T-cell (primary cell): ENCODE data around the gene SMARCC1. TPM values are rescaled to one million over a fixed set of nuclear protein-coding genes. Genes with fewer than 3 reads are reported as not detected.
A peak's percentile ranks its signal among the peaks of the same experiment; 100 is the strongest.

Experiments
- ATAC-seq, 4 experiments: fragments of 200-7000 bp in 3 of 4; fragments of 150-1000 bp in 1 of 4; cut with Tn5 transposase; replicated peaks in 1 of 4; 1 replicate in 3 of 4; 2 replicates in 1 of 4; pipeline ENCODE4 v1.10.0; 2021; ENCODE audit warnings: moderate library complexity in 3 of 4, mild to moderate bottlenecking in 2 of 4, moderate number of reproducible peaks in 1 of 4
- CTCF ChIA-PET, 2 donors: fragments of 300-600 bp; sonication (Branson Sonifier 250); formaldehyde crosslinking; loops; one replicate each; lab custom pipeline; 2022; ENCODE audit warnings: antibody characterized with exemption in 2 of 2; lab: Charles Lee
- POLR2A ChIA-PET, 2 donors: fragments of 300-600 bp; sonication (Branson Sonifier 250); formaldehyde crosslinking; loops; one replicate each; lab custom pipeline; 2022; ENCODE audit warnings: antibody characterized with exemption in 2 of 2; lab: Charles Lee
- DNase-seq, 35 experiments: peaks; one replicate each; pipeline versions ENCODE4 v3.0.0 to v3.0.0-alpha.2; 2013 to 2023
- H3K27ac ChIP-seq: one replicate; pipeline ENCODE4 v1.5.1; 2013; ENCODE audit warnings: low read length
- H3K27me3 ChIP-seq, 2 experiments: replicated peaks in 1 of 2; 1 replicate in 1 of 2; 2 replicates in 1 of 2; pipeline versions ENCODE4 v1.6.1 to v1.7.0; 2013; ENCODE audit warnings: low read length in 1 of 2, mixed read lengths in 1 of 2; ENCODE audit not compliant: control insufficient read depth in 2 of 2, insufficient read depth in 2 of 2; ENCODE audit errors: extremely low read depth in 1 of 2
- H3K36me3 ChIP-seq, 2 donors: 1 replicate in 1 of 2; 2 replicates in 1 of 2; pipeline versions ENCODE4 v1.6.1 to v1.7.0; 2013; ENCODE audit warnings: low read length in 1 of 2; ENCODE audit not compliant: control insufficient read depth in 2 of 2, insufficient read depth in 1 of 2; ENCODE audit errors: extremely low read depth in 1 of 2
- H3K4me1 ChIP-seq, 2 experiments: 1 replicate in 1 of 2; 2 replicates in 1 of 2; pipeline versions ENCODE4 v1.6.1 to v1.7.0; 2013; ENCODE audit warnings: low read length in 2 of 2, mixed read lengths in 1 of 2; ENCODE audit not compliant: insufficient read depth in 2 of 2, control insufficient read depth in 1 of 2; ENCODE audit errors: extremely low read depth in 1 of 2
- H3K4me3 ChIP-seq, 2 donors: 1 replicate in 1 of 2; 2 replicates in 1 of 2; pipeline versions ENCODE4 v1.5.1 to v1.7.0; 2013; ENCODE audit warnings: mild to moderate bottlenecking in 2 of 2, low read length in 1 of 2, moderate library complexity in 1 of 2; ENCODE audit not compliant: control insufficient read depth in 1 of 2; ENCODE audit errors: extremely low read depth in 1 of 2
- H3K9me3 ChIP-seq: 2 replicates; pipeline ENCODE4 v1.7.0; 2013
- H3K27ac Mint-ChIP-seq, 2 donors: one replicate each; pipeline ENCODE4 v1.8.0; 2020 to 2021; ENCODE audit warnings: mild to moderate bottlenecking in 2 of 2, mixed read lengths in 2 of 2
- H3K27me3 Mint-ChIP-seq, 2 donors: one replicate each; pipeline ENCODE4 v1.8.0; 2021 to 2022; ENCODE audit warnings: mixed read lengths in 2 of 2
- H3K36me3 Mint-ChIP-seq: one replicate; pipeline ENCODE4 v1.8.0; 2021; ENCODE audit warnings: mixed read lengths
- H3K4me1 Mint-ChIP-seq, 3 donors: one replicate each; pipeline ENCODE4 v1.8.0; 2020 to 2022; ENCODE audit warnings: mixed read lengths in 3 of 3, mild to moderate bottlenecking in 1 of 3
- H3K4me3 Mint-ChIP-seq, 3 donors: one replicate each; pipeline ENCODE4 v1.8.0; 2020 to 2022; ENCODE audit warnings: mild to moderate bottlenecking in 3 of 3, mixed read lengths in 3 of 3, moderate library complexity in 3 of 3
- H3K9me3 Mint-ChIP-seq, 3 donors: one replicate each; pipeline ENCODE4 v1.8.0; 2020 to 2022; ENCODE audit warnings: mixed read lengths in 3 of 3
- WGBS: methylation state at CpG from one replicate; pipeline ENCODE4 v1.1.5; 2013; ENCODE audit warnings: missing lambda C conversion rate; ENCODE audit not compliant: insufficient coverage; 5-methylcytosine and 5-hydroxymethylcytosine counted together
- total RNA-seq, 35 experiments: library from RNA in 6 of 35; stranded (reverse) in 6 of 35; fragments of 120-200 nt in 1 of 35; gene quantifications; one replicate each; pipeline versions ENCODE4 v1.2.1 to v1.2.4 and lab custom pipeline; 2013 to 2026

Gene SMARCC1
- total RNA-seq, 5 donors from 2014 or later (not counting 1 experiment from before 2014, with no cell fraction given) = 88.9 to 99.3 (median 92.4) TPM

DNA sequence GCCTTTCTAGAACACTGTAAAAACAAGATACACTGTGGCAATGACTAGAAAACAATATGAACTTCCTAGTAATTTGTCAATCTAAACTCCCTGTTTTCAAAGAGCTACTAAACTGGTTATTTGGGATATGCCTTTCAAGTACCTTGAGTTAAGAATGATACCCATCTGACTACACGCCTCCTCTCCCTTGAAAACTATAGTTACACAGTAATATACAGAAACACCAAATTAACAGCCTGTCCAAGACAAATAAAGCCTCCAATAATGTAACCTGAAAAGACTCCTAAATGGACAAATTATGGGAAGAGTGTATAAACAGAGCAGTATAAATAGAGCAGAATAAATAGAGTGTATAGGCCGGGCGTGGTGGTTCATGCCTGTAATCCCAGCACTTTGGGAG is 70.1 kb downstream of the SMARCC1 start:
- ATAC-seq = no peak
- H3K27me3 Mint-ChIP-seq = no peaks in the 10 kb centered on the region
- no peaks in the 10 kb centered on the region for H3K27me3 ChIP-seq
- ChIA-PET POLR2A (no interaction called here), CTCF (no interaction called here)
- WGBS = no CpG with 5 or more reads among the region's 3 CpGs
- DNase-seq = no peak
- H3K27ac ChIP-seq = no peak overlapping the region
- H3K9me3 Mint-ChIP-seq = no peaks in the 10 kb centered on the region
- H3K36me3 ChIP-seq = peaks cover 0 to 59% of the 10 kb centered on the region in 2 donors
- H3K4me3 Mint-ChIP-seq = no peak overlapping the region
- no peak overlapping the region for H3K4me3 ChIP-seq
- H3K4me1 Mint-ChIP-seq = peaks cover 3 to 5% (median 5%) of the 10 kb centered on the region in 3 donors
- no peak overlapping the region for H3K27ac Mint-ChIP-seq
- H3K36me3 Mint-ChIP-seq = peaks cover 56% of the 10 kb centered on the region
- no peaks in the 10 kb centered on the region for H3K4me1 ChIP-seq
- H3K9me3 ChIP-seq = no peaks in the 10 kb centered on the region

DNA sequence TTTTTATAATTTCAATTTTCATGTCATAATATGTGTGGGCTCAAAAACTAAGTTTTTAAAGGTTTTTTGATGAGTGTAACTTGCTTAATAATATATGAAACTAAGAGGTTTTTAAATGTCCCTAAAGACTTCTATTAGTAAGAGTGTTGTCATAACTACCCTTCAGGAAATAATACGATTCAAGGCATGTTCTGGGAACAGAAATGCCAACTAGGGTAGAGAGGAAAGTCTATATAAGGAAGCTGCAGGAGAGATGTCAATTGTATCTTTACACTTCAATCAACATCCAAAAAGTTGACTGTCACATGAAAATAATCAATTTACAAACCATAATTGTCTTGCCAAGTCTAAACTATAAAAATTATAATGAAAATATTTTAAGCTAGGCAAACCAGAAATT is 76.3 kb downstream of the SMARCC1 start:
- Mint-ChIP-seq H3K4me3 (no peak overlapping the region), H3K27ac (no peak overlapping the region), H3K4me1 (no peaks in the 10 kb centered on the region), H3K36me3 (peaks cover 54% of the 10 kb centered on the region), H3K27me3 (no peaks in the 10 kb centered on the region), H3K9me3 (no peaks in the 10 kb centered on the region)
- Histone ChIP-seq H3K9me3 (no peaks in the 10 kb centered on the region), H3K27ac (no peak overlapping the region), H3K36me3 (peaks cover 10 to 77% of the 10 kb centered on the region in 2 donors), H3K27me3 (no peaks in the 10 kb centered on the region), H3K4me1 (no peaks in the 10 kb centered on the region), H3K4me3 (no peak overlapping the region)
- WGBS = no CpG with 5 or more reads among the region's 1 CpG
- DNase-seq (no peak), ATAC-seq (no peak)
- CTCF ChIA-PET = interaction anchor here in 1 of 2 donors (0.7 kb wide), 2 partner anchors 119 to 589 kb away, joined by 3 to 4 read pairs; no protein-coding TSS in a partner anchor
- POLR2A ChIA-PET = interaction anchor here in 1 of 2 donors (0.7 kb wide), 2 partner anchors 223 to 499 kb away, joined by 5 read pairs; no protein-coding TSS in a partner anchor

DNA sequence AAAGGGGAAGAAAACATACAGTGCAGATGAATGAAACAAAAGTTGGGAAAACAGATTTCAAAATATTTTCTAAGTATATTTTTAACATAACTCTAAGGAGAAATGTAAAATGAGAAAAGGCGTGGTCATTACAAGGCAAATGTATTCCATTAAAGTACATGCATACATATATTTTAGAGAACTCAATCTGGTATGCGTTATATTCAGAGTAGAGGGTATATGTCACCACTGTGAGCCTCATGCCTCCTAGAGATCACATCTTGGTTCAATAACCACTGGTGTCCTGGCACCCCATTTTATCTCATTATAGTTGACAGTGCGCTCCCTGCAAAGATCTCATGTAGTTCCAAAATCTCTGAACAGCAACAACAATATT is 77.5 kb downstream of the SMARCC1 start:
- no peaks in the 10 kb centered on the region for H3K27me3 Mint-ChIP-seq
- no peak overlapping the region for H3K27ac ChIP-seq

DNA sequence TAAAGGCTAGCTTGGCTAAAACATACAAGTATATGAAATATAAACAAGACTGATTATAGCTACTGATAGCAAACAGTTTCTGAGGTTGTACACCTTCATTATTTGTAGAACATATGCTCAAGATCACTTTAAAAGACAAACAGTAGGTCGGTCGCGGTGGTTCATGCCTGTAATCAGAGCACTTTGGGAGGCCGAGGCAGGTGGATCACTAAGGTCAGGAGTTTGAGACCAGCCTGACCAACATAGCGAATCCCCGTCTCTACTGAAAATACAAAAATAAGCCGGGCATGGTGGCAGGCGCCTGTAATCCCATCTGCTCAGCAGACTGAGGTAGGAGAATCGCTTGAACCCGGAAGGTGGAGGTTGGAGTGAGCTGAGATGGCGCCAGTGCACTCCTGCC is 80.3 kb downstream of the SMARCC1 start:
- Histone ChIP-seq H3K27me3 (no peaks in the 10 kb centered on the region), H3K4me1 (no peaks in the 10 kb centered on the region), H3K36me3 (peaks cover 9 to 67% of the 10 kb centered on the region in 2 donors), H3K4me3 (no peak overlapping the region), H3K9me3 (no peaks in the 10 kb centered on the region), H3K27ac (no peak overlapping the region)
- Mint-ChIP-seq H3K4me1 (no peaks in the 10 kb centered on the region), H3K27ac (no peak overlapping the region), H3K36me3 (peaks cover 39% of the 10 kb centered on the region), H3K9me3 (no peaks in the 10 kb centered on the region), H3K27me3 (no peaks in the 10 kb centered on the region), H3K4me3 (no peak overlapping the region)
- ChIA-PET CTCF (no interaction called here), POLR2A (no interaction called here)
- DNase-seq = no peak
- 100% methylated on average over 6 of the region's 11 CpGs for WGBS
- ATAC-seq = no peak

More for the DNA sequence above, 77.5 kb downstream of the SMARCC1 start:
- no CpG with 5 or more reads among the region's 3 CpGs for WGBS
- Histone ChIP-seq H3K4me1 (no peaks in the 10 kb centered on the region), H3K36me3 (peaks cover 10 to 75% of the 10 kb centered on the region in 2 donors), H3K9me3 (no peaks in the 10 kb centered on the region), H3K27me3 (no peaks in the 10 kb centered on the region), H3K4me3 (no peak overlapping the region)
- H3K36me3 Mint-ChIP-seq = peaks cover 49% of the 10 kb centered on the region
- no peak overlapping the region for H3K4me3 Mint-ChIP-seq
- ChIA-PET CTCF (no interaction called here), POLR2A (no interaction called here)
- ATAC-seq (no peak), DNase-seq (no peak)
- H3K27ac Mint-ChIP-seq = no peak overlapping the region
- H3K4me1 Mint-ChIP-seq = no peaks in the 10 kb centered on the region
- no peaks in the 10 kb centered on the region for H3K9me3 Mint-ChIP-seq

DNA sequence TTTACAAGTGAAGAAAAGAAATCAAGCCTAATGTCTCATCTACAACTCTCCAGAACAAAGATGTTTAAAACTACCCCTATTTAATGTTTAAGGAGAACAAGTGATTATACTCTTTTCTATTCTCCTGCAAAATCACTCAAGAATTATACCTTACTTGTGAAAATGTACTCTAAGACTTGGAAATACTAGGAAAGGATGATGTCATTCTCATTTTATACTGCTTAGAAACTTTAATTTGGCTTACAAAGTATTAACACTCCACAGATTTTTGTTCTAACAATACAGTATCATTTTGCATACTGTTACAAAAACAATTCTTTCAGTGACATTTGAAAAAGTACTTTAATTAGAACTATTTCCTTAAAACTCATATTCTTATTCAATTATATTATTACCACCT is 89.5 kb downstream of the SMARCC1 start:
- H3K36me3 ChIP-seq = peaks cover 6 to 67% of the 10 kb centered on the region in 2 donors
- no peaks in the 10 kb centered on the region for H3K27me3 Mint-ChIP-seq
- ChIA-PET POLR2A (interaction anchor here in 1 of 2 donors (0.6 kb wide), 1 partner anchor 72 kb away, joined by 3 read pairs; no protein-coding TSS in a partner anchor), CTCF (no interaction called here)
- no peak for ATAC-seq
- H3K9me3 Mint-ChIP-seq = no peaks in the 10 kb centered on the region
- no peaks in the 10 kb centered on the region for H3K4me1 ChIP-seq
- H3K27ac ChIP-seq = no peak overlapping the region
- no peak for DNase-seq
- no peak overlapping the region for H3K27ac Mint-ChIP-seq
- no peaks in the 10 kb centered on the region for H3K4me1 Mint-ChIP-seq
- H3K4me3 ChIP-seq = no peak overlapping the region
- no peaks in the 10 kb centered on the region for H3K9me3 ChIP-seq
- no peak overlapping the region for H3K4me3 Mint-ChIP-seq
- H3K27me3 ChIP-seq = no peaks in the 10 kb centered on the region
- H3K36me3 Mint-ChIP-seq = peaks cover 46% of the 10 kb centered on the region

DNA sequence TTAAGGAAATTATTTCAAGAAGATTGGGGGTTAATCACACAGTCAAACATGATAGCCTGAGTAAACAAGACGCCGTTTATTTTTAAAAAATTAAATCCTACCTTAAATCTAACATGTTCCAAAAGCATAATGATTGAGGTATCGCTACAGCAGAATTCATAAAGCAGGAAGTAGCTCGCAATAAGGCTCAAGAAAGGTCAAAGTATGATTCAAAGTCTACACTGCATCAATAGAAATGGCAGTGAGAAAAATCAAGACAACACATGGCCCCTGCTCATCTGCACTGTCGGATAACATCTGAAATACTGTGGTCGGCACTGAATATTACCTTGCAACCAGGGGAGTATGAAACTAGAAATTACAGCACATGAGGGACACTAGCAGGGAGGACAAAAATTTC is 93.2 kb downstream of the SMARCC1 start:
- no peaks in the 10 kb centered on the region for H3K9me3 Mint-ChIP-seq
- H3K4me3 ChIP-seq = no peak overlapping the region
- no peak overlapping the region for H3K4me3 Mint-ChIP-seq
- H3K27me3 Mint-ChIP-seq = no peaks in the 10 kb centered on the region
- H3K36me3 Mint-ChIP-seq = peaks cover 53% of the 10 kb centered on the region
- peaks cover 11 to 61% of the 10 kb centered on the region in 2 donors for H3K36me3 ChIP-seq
- DNase-seq (no peak), ATAC-seq (no peak)
- ChIA-PET CTCF (no interaction called here), POLR2A (no interaction called here)
- H3K27ac Mint-ChIP-seq = peak overlapping the region in 1 of 2 donors; percentile 35
- no peaks in the 10 kb centered on the region for H3K27me3 ChIP-seq
- no peak overlapping the region for H3K27ac ChIP-seq
- H3K4me1 Mint-ChIP-seq = no peaks in the 10 kb centered on the region
- H3K9me3 ChIP-seq = no peaks in the 10 kb centered on the region
- WGBS = 100% methylated on average over 1 of the region's 6 CpGs
- H3K4me1 ChIP-seq = no peaks in the 10 kb centered on the region

DNA sequence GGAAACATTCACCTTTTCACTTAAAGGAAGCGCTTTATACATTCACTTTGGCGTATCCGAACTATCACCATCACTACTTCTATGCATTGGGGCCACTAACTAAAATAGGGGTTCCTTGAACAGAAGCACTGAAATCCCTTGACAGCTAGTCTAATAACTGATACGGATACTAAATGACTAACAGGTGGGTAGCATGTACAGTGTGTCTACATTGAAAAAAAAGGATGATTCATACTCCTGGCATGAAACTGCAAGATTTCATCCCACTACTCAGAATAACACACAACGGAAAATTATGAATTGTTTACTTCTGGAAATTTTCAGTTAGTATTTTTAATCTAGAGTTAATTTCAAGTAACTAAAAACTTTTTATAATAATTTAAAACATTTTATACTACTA is 96.7 kb downstream of the SMARCC1 start:
- no peaks in the 10 kb centered on the region for H3K4me1 Mint-ChIP-seq
- no peak for DNase-seq
- peaks cover 8 to 45% of the 10 kb centered on the region in 2 donors for H3K36me3 ChIP-seq
- no peaks in the 10 kb centered on the region for H3K27me3 ChIP-seq
- H3K4me1 ChIP-seq = no peaks in the 10 kb centered on the region
- no CpG with 5 or more reads among the region's 5 CpGs for WGBS
- POLR2A ChIA-PET = interaction anchor here (0.6 to 0.7 kb wide), 4 partner anchors 276 to 1061 kb away, joined by 4 to 9 read pairs (median 6); no protein-coding TSS in a partner anchor
- no peaks in the 10 kb centered on the region for H3K9me3 Mint-ChIP-seq
- no peak for ATAC-seq
- peaks cover 49% of the 10 kb centered on the region for H3K36me3 Mint-ChIP-seq
- H3K4me3 ChIP-seq = no peak overlapping the region
- CTCF ChIA-PET = no interaction called here
- no peak overlapping the region for H3K27ac Mint-ChIP-seq
- H3K9me3 ChIP-seq = no peaks in the 10 kb centered on the region
- H3K4me3 Mint-ChIP-seq = no peak overlapping the region
- no peak overlapping the region for H3K27ac ChIP-seq
- no peaks in the 10 kb centered on the region for H3K27me3 Mint-ChIP-seq
